NCI-H2029 treated with DMSO at 0.1 percent for 48 hours (cell line): ENCODE data around the gene FAF2.
"Not testable (repeated sequence)": the region's sequence is repeated elsewhere in the genome, so short reads cannot be mapped to it uniquely, and the experiment has no call there.

Experiments used
- DNase-seq: peaks from one replicate; lab custom pipeline; 2025; lab: John Stamatoyannopoulos, UW

Gene FAF2

GRCh38 chr5:176416965-176417364 is 31.2 kb upstream of the FAF2 start:
- no peak for DNase-seq

GRCh38 chr5:176418251-176418650 is 29.9 kb upstream of the FAF2 start:
- DNase-seq = no peak

- DNase-seq = no peak
Measured at GRCh38 chr5:176420086-176420485, 28.1 kb upstream of the FAF2 start.

GRCh38 chr5:176420972-176421544 is 27.1 kb upstream of the FAF2 start:
- DNase-seq = no peak

- no peak for DNase-seq
Measured at GRCh38 chr5:176424181-176424580, 24.0 kb upstream of the FAF2 start.

- DNase-seq = no peak
Measured at GRCh38 chr5:176425138-176425537, 23.0 kb upstream of the FAF2 start.

GRCh38 chr5:176425791-176426190 is 22.4 kb upstream of the FAF2 start:
- DNase-seq = no peak

GRCh38 chr5:176426876-176427275 is 21.3 kb upstream of the FAF2 start:
- DNase-seq = no peak

- no peak for DNase-seq
Measured at GRCh38 chr5:176427971-176428370, 20.2 kb upstream of the FAF2 start.

GRCh38 chr5:176429972-176430371 is 18.2 kb upstream of the FAF2 start:
- no peak for DNase-seq

GRCh38 chr5:176432707-176433106 is 15.5 kb upstream of the FAF2 start:
- no peak for DNase-seq

- DNase-seq = no peak
Measured at GRCh38 chr5:176436656-176437055, 11.5 kb upstream of the FAF2 start.

- no peak for DNase-seq
Measured at GRCh38 chr5:176438959-176439757, 9.0 kb upstream of the FAF2 start.

GRCh38 chr5:176440927-176441706 is 7.1 kb upstream of the FAF2 start:
- DNase-seq = no peak

GRCh38 chr5:176441921-176442323 is 6.3 kb upstream of the FAF2 start:
- DNase-seq = no peak

GRCh38 chr5:176442911-176443310 is 5.3 kb upstream of the FAF2 start:
- not testable (repeated sequence) for DNase-seq

GRCh38 chr5:176444742-176445141 is 3.4 kb upstream of the FAF2 start:
- no peak for DNase-seq

GRCh38 chr5:176446028-176446665 is 2.0 kb upstream of the FAF2 start:
- no peak for DNase-seq

GRCh38 chr5:176446884-176447590 is 1.1 kb upstream of the FAF2 start:
- no peak for DNase-seq

- no peak for DNase-seq
Measured at GRCh38 chr5:176447591-176447977, 601 bp upstream of the FAF2 start.

GRCh38 chr5:176450077-176450476 is 1.9 kb downstream of the FAF2 start:
- DNase-seq = no peak
